AG04449 (cell line): Measurements from ENCODE around the gene B4GALNT4.
A peak's percentile ranks its signal among the peaks of the same experiment; 100 is the strongest.

Source experiments
- CTCF ChIA-PET: fragments of 350-600 bp; formaldehyde crosslinking; extraction: SDS; loops from one replicate; lab custom pipeline; 2021; ENCODE audit warnings: antibody characterized with exemption; lab: Yijun Ruan, JAX
- POLR2A ChIA-PET: fragments of 400-600, 350-600 bp; formaldehyde crosslinking; extraction: SDS; loops from one replicate; lab custom pipeline; 2020; ENCODE audit warnings: antibody characterized with exemption, inconsistent platforms; lab: Yijun Ruan, JAX
- DNase-seq: peaks from one replicate; pipeline ENCODE4 v3.0.0-alpha.2; 2010; ENCODE audit warnings: low read depth, low spot score
- H3K4me3 ChIP-seq: 2 replicates; pipeline ENCODE4 v1.5.1; 2011; ENCODE audit warnings: low read depth, mild to moderate bottlenecking, control low read depth, low read length
- CTCF ChIP-seq: IDR thresholded peaks from one replicate; pipeline ENCODE4 v1.5.1; 2011; ENCODE audit warnings: mild to moderate bottlenecking, moderate library complexity, low read length, control low read depth, inconsistent platforms; ENCODE audit not compliant: insufficient read depth; ENCODE audit errors: missing control alignments

Gene B4GALNT4

GRCh38 chr11:416757-417621, 47.7 kb downstream of the B4GALNT4 start:
- ChIA-PET CTCF (interaction anchor here (1.0 to 1.4 kb wide), 3 partner anchors 9 to 33 kb away, joined by 3 to 5 read pairs (median 4); partner anchors contain the start of gene PTDSS2), POLR2A (interaction anchor here (0.6 kb wide), 1 partner anchor 8 kb away, joined by 3 read pairs; no protein-coding TSS in a partner anchor)
- H3K4me3 ChIP-seq, result peak overlapping the region; percentile 53
- no peak for TF ChIP-seq CTCF
- no peak for DNase-seq

DNA sequence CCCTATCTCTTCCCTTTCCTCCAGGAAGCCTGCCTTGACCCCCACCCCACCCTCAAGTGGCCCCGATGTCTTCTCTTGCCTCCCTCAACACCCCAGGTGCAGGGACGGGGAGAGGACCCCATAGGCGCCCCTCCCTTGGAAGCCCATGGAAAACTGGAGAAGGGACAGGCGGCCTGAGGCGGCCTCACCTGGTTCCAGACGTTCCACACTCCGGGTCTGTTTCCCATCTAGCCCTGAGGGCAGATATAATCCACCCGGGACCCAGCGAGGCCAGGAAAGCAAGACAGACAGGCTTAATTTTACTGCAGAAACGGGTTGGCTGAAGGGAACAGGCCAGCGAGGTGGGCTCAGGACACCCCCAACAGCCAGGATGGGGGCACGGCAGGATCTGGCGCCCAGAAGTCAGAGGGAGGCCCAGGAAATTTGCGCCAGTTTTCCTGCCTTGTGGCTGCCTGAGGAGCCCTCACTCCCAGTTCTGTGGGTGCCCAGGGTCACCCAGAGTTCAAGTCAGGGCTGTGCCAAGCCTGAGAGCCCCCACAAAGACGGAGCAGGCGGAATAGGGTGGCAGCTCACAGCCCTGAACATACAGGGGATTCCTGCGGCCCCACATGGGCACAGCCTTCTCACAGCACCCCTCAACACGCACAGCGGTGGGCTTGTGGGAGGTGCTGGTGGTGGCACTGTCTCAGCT, 48.5 kb downstream of the B4GALNT4 start:
- no peak overlapping the region for H3K4me3 ChIP-seq

GRCh38 chr11:418343-419247, 49.3 kb downstream of the B4GALNT4 start:
- POLR2A ChIA-PET, result no interaction called here
- DNase-seq, result no peak
- CTCF ChIA-PET, result no interaction called here
- no peak for TF ChIP-seq CTCF
- H3K4me3 ChIP-seq, result no peak overlapping the region

More for the DNA sequence above, 48.5 kb downstream of the B4GALNT4 start:
- TF ChIP-seq CTCF, result no peak
- POLR2A ChIA-PET, result no interaction called here
- CTCF ChIA-PET, result interaction anchor here (1.0 kb wide), 1 partner anchor 31 kb away, joined by 5 read pairs; no protein-coding TSS in a partner anchor
- DNase-seq, result no peak

GRCh38 chr11:419248-420005, 50.1 kb downstream of the B4GALNT4 start:
- POLR2A ChIA-PET, result no interaction called here
- CTCF ChIA-PET, result no interaction called here
- no peak overlapping the region for H3K4me3 ChIP-seq
- TF ChIP-seq CTCF, result no peak
- DNase-seq, result no peak

DNA sequence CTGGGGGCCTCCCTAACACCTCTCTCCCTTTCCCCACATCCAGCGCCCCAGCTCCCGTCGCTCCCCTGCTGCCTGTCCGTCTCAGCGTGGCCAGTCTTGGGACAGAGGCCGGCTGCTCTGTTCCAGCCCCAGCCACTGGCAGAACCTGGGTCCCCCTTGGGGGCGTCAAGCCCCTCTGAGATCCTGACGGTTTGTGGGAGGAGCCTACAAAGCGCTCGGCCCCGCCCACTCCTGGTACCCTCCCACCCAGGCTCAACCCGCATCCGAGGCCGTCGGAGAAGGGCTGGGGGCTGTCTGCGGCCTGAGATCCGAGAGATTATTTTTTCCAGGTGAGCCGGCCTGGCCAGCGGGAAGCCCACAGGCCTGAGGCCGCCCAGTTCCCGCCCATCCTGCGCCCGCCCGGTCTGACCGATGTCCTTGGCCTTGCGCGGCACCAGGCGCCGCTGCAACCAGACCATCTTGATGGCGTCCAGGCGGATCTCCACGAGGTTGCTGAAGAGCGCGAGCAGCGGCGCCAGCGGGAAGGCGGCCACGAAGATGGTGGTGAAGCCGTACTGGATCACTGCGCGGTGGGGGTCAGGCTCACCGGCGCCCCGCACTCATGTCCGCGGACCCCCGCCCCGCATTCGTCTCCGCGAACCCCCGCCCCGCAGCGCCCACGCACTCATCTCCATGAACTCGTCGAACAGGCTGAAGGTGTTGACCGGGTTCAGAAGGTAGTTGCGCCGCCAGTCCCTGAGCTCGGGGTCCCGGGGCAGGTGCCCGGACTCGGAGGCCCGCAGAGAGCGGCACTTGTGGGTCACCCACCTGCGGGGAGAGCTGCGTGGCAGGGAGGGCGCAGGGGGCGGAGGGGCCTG, 51.0 kb downstream of the B4GALNT4 start:
- TF ChIP-seq CTCF, result no peak
- ChIA-PET CTCF (no interaction called here), POLR2A (no interaction called here)
- no peak for DNase-seq
- no peak overlapping the region for H3K4me3 ChIP-seq
